Measurements from ENCODE around the gene RMC1.

GRCh38 chr18:23530195-23530594 is 26.9 kb downstream of the RMC1 start:
- TF ChIP-seq CTCF (conservative IDR thresholded peaks at IDR 0.05; ENCODE audit: low read depth, low read length) (no peak), EZH2 (IDR thresholded peaks at IDR 0.05; ENCODE audit: borderline replicate concordance, low read depth, low read length, poor library complexity, severe bottlenecking) (no peak)
